Raji (cell line): Measurements from ENCODE around the gene LHFPL6.

Experiments
- POLR2A ChIP-seq: IDR thresholded peaks from 2 replicates; pipeline ENCODE4 v1.6.1; 2011; ENCODE audit warnings: low read depth, low read length, control low read depth; ENCODE audit not compliant: insufficient read depth

Gene LHFPL6

DNA sequence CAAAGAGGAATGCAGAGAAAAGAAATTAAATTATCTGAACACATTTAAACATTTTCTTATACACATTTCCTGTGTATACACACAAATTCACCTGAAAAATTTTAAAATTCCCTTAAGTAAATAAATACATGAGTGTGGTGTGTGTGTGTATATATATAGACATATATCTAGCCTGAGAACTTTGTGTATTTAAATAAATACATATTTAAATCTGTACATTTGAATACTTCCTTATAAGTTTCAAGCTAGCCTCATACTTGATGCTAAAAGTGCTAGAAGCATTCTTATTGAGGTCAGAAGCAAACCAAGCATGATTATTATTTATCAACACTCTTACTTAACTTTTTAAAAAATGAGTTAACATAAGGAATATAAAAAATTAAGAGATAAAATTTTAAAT lies 304.0 kb downstream of the LHFPL6 start:
- TF ChIP-seq POLR2A: no peak

GRCh38 chr13:39297664-39298171 lies 305.3 kb downstream of the LHFPL6 start:
- TF ChIP-seq POLR2A: no peak

DNA sequence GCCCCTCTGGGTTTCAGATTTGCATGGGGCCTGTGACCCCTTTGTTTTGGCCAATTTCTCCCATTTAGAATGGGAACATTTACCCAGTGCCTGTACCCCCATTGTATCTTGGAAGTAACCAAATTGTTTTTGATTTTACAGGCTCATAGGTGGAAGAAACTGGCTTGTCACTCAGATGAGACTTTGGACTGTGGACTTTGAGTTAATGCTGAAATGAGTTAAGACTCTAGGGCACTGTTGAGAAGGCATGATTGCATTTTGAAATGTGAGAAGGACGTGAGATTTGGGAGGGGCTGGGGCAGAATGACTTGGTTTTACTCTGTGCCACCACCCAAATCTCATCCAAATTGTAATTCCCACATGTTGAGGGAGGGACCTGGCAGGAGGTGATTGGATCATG lies 306.0 kb downstream of the LHFPL6 start:
- no peak for TF ChIP-seq POLR2A

DNA sequence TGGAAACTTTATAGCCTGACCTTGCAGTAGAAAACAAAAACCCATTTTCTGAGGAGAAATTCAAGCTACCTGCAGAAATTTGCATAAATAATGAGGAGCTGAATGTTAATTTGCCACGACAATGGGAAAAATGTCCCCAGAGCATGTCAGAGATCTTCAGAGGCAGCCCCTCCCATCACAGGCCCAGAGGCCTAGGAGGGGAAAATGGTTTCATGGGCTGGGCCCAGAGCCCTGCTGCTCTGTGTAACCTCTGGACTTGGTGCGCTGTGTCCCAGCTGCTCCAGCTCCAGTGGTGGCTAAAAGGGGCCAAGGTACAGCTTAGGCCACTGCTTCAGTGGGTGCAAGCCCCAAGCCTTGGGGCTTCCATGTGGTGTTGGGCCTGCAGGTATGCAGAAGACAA lies 306.8 kb downstream of the LHFPL6 start:
- no peak for TF ChIP-seq POLR2A
